ENCODE measurements around the gene MOB1A. TPM values are rescaled to one million over a fixed set of nuclear protein-coding genes. Genes with fewer than 3 reads are reported as not detected.
"Not testable (repeated sequence)": the region's sequence is repeated elsewhere in the genome, so short reads cannot be mapped to it uniquely, and the experiment has no call there.

The MOB1A gene
- total RNA-seq, 4 donors from 2014 or later, result 115 to 185 (median 133) TPM

DNA sequence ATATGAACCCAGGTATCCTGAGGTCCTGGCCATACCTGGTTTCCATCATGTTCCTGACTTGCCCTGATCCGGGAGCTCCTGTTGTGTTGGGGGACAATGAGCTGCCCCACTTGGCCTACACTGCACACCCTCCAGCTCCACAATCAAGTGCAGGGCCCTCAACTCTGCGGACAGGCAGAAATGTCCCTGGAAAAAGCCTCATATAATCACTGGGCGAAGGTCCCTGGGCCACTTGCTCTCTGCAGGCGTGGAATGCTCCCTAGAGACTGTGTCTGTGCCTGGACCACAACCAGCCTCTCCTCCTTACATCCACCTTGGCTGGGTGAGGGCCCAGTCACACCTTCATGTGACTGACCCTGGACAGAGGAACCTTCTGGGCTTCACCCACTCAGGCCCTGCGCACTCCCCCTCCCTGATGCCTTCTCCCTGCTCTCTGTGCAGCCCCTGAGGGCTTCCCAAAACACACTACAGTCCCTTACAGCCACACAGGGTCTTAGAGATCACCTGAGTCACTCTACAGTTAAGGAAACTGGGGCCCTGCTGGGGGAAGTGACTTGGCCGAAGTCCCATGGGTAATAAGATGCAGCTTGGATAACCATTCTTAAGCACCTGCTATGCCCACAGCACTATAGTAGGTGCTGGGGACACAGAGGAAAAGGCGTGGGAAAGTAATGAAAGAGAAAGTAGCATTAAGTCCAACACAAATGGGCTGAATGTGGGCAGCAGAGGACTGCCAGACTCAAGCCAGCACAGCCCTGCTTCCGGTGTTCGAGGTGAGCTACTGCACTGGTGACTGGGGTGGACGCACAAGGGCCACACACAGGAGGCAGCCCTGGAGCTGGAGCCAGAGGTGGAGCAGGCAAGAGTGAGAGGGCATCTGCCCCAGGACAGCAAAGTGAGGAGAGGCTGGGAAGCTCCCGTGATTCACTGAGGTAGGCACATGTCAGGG is 40.8 kb downstream of the MOB1A start:
- no peak for TF ChIP-seq EP300 (IDR thresholded peaks at IDR 0.05)
- TF ChIP-seq POLR2A (IDR thresholded peaks at IDR 0.05), result no peak
- TF ChIP-seq, protein P1, sequence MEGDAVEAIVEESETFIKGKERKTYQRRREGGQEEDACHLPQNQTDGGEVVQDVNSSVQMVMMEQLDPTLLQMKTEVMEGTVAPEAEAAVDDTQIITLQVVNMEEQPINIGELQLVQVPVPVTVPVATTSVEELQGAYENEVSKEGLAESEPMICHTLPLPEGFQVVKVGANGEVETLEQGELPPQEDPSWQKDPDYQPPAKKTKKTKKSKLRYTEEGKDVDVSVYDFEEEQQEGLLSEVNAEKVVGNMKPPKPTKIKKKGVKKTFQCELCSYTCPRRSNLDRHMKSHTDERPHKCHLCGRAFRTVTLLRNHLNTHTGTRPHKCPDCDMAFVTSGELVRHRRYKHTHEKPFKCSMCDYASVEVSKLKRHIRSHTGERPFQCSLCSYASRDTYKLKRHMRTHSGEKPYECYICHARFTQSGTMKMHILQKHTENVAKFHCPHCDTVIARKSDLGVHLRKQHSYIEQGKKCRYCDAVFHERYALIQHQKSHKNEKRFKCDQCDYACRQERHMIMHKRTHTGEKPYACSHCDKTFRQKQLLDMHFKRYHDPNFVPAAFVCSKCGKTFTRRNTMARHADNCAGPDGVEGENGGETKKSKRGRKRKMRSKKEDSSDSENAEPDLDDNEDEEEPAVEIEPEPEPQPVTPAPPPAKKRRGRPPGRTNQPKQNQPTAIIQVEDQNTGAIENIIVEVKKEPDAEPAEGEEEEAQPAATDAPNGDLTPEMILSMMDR (IDR thresholded peaks at IDR 0.05), result no peak
- no peak for TF ChIP-seq POLR2AphosphoS5 (IDR thresholded peaks at IDR 0.05)
- Histone ChIP-seq H3K36me3 (peaks cover 0 to 60% of the 10 kb centered on the region in 2 donors), H3K4me3 (no peak overlapping the region), H3K4me1 (no peaks in the 10 kb centered on the region), H3K27me3 (no peaks in the 10 kb centered on the region), H3K9me3 (peaks cover 0 to 7% (median 0%) of the 10 kb centered on the region in 3 donors), H3K27ac (no peak overlapping the region)
- ATAC-seq, result no peak
- WGBS, 2 donors (ENCODE audit: low coverage in 1 of 2), result 92% methylated on average over 2 of the region's 11 CpGs; no CpG with 5 or more reads in 1 of the 2 donors

DNA sequence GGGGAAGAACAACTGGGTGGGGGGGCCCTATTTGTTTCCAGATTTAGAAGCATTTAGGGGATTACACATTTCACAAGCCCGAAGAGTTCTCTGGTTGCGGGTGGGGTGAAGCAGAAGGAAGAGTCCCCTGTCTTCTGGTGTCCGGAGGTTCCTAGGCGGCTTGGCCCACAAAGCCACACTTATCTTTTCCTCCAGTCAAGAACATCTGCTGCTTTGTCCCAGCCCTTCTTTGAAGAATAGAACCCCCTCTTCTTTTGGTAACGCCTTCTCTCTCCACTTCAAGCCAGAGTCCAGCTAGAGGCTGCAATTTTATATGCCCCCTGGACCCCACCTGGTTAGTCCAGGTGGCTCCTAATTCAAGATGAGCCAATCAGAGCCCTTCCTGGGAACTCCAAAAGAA is 46.8 kb downstream of the MOB1A start:
- no peak for ATAC-seq
- WGBS, 2 donors (ENCODE audit: low coverage in 1 of 2), result 90 to 96% methylated on average over 2 to 5 of the region's 5 CpGs
- Histone ChIP-seq H3K36me3 (peaks cover 0 to 24% of the 10 kb centered on the region in 2 donors), H3K4me3 (no peak overlapping the region), H3K27ac (no peak overlapping the region), H3K27me3 (peaks cover 24% of the 10 kb centered on the region), H3K9me3 (peaks cover 0 to 7% (median 0%) of the 10 kb centered on the region in 3 donors), H3K4me1 (no peaks in the 10 kb centered on the region)
- TF ChIP-seq POLR2AphosphoS5 (IDR thresholded peaks at IDR 0.05) (no peak), POLR2A (IDR thresholded peaks at IDR 0.05) (no peak), EP300 (IDR thresholded peaks at IDR 0.05) (no peak)
- TF ChIP-seq, protein P1 (IDR thresholded peaks at IDR 0.05), result no peak

GRCh38 chr2:74130211-74130995 is 48.3 kb downstream of the MOB1A start:
- 29 to 61% methylated on average over 5 to 11 of the region's 41 CpGs for WGBS, 2 donors (ENCODE audit: low coverage in 1 of 2)
- H3K27me3 ChIP-seq, result peaks cover 24% of the 10 kb centered on the region
- H3K4me3 ChIP-seq, result no peak overlapping the region
- H3K36me3 ChIP-seq, result peaks cover 0 to 23% of the 10 kb centered on the region in 2 donors
- no peak for ATAC-seq
- H3K4me1 ChIP-seq, result no peaks in the 10 kb centered on the region
- peaks cover 0 to 7% (median 0%) of the 10 kb centered on the region in 3 donors for H3K9me3 ChIP-seq
- H3K27ac ChIP-seq, result no peak overlapping the region
- TF ChIP-seq EP300 (IDR thresholded peaks at IDR 0.05) (no peak), POLR2AphosphoS5 (IDR thresholded peaks at IDR 0.05) (no peak), POLR2A (IDR thresholded peaks at IDR 0.05) (no peak)
- TF ChIP-seq, protein P1 (IDR thresholded peaks at IDR 0.05), result no peak

DNA sequence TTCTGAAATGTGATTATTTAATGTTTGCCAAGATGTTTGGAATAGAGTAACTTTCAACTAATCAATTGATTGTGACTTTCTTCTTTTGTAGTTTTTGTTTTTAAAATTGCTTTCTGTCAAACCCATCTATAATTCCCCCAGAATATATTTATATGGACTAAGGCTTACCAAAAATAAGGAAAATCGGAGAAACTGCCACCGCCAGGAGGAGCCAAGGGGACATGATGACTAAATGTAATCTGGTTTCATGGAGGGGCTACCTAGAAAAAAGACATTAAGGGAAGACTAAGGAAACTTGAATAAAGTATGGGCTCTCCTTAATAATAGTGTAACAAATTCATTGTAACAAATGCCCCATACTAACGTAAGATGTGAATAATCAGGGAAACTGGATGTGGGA is 50.5 kb downstream of the MOB1A start:
- Histone ChIP-seq H3K9me3 (peaks cover 0 to 1% (median 0%) of the 10 kb centered on the region in 3 donors), H3K27ac (no peak overlapping the region), H3K4me1 (no peaks in the 10 kb centered on the region), H3K4me3 (no peak overlapping the region), H3K27me3 (peaks cover 24% of the 10 kb centered on the region), H3K36me3 (peaks cover 0 to 1% of the 10 kb centered on the region in 2 donors)
- WGBS, 2 donors (ENCODE audit: low coverage in 1 of 2), result 60 to 80% methylated on average over 1 to 3 of the region's 3 CpGs
- ATAC-seq, result no peak
- TF ChIP-seq EP300 (IDR thresholded peaks at IDR 0.05) (no peak), POLR2A (IDR thresholded peaks at IDR 0.05) (no peak), POLR2AphosphoS5 (IDR thresholded peaks at IDR 0.05) (no peak)
- TF ChIP-seq, protein P1 (IDR thresholded peaks at IDR 0.05), result no peak

DNA sequence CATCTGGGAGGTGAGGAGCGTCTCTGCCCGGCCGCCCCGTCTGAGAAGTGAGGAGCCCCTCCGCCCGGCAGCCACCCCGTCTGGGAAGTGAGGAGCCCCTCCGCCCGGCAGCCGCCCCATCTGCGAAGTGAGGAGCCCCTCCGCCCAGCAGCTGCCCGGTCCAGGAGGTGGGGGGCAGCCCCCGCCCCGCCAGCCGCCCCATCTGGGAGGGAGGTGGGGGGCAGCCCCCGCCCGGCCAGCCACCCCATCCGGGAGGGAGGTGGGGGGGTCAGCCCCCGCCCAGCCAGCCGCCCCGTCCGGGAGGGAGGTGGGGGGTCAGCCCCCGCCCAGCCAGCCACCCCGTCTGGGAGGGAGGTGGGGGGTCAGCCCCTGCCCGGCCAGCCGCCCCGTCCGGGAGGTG is 54.7 kb downstream of the MOB1A start:
- not testable (repeated sequence) for H3K36me3 ChIP-seq, H3K4me1 ChIP-seq, ATAC-seq, H3K4me3 ChIP-seq, H3K27me3 ChIP-seq, H3K27ac ChIP-seq, H3K9me3 ChIP-seq
- no CpG with 5 or more reads among the region's 29 CpGs for WGBS, 2 donors (ENCODE audit: low coverage in 1 of 2)

DNA sequence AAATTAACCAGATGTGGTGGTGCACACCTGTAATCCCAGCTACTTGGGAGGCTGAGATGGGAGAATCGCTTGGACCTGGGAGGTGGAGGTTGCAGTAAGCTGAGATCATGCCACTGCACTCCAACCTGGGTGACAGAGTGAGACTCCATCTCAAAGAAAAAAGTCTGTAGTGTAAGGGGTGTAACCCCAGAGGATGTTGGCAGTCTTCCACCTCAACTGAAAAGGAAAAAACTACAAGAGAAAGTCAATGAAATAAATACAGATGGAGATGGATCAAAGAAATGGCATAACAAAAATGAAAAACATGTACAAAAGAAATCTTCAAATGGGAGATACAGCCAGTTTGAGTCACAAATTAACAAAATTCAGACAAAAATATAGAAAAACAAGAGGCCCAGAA is 56.8 kb downstream of the MOB1A start:
- not testable (repeated sequence) for ATAC-seq, H3K4me1 ChIP-seq, H3K27ac ChIP-seq, H3K4me3 ChIP-seq, H3K9me3 ChIP-seq, H3K36me3 ChIP-seq, H3K27me3 ChIP-seq
- WGBS, 2 donors (ENCODE audit: low coverage in 1 of 2), result 100% methylated on average over 1 of the region's 1 CpG; no CpG with 5 or more reads in 1 of the 2 donors
